ENCODE data around the gene MYBPC3.

DNA sequence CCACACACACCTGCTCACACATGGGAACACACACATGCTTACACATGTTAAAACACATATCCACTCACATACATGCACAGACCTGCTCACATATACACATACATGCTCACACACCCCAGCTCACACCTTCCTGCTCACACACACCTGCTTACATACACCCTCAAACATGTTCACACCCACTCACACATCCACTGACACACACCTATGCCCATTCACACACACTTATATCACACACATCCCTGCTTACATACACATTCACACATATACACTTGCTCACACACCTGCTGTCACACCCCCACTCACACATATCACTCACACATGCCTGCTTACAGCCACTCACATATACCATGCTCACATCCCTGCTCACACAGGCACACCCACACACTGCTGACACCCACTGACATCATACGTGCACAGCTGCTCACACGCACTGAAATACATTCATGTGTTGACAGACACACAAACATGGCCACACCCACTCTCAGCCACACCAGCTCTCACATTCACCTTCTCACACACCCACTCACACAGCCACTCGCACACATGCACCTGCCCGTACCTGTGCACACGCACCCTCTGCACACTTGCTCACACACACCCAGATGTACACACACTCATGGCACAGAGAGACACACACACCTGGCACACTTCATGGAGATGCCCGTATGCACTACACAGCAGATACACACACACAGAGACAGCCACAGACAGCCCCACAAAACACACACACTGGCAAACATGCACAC is 5.7 kb upstream of the MYBPC3 start:
- TF ChIP-seq POLR2AphosphoS5 (IDR thresholded peaks at IDR 0.05; ENCODE audit: low read depth) (no peak), EZH2phosphoT487 (IDR thresholded peaks at IDR 0.05; ENCODE audit: unreplicated experiment) (no peak), EZH2 (IDR thresholded peaks at IDR 0.05; ENCODE audit: low read depth, unreplicated experiment) (no peak), JUNB (IDR thresholded peaks at IDR 0.05; ENCODE audit: unreplicated experiment) (no peak), CREB1 (CRISPR knock-in tag; IDR thresholded peaks at IDR 0.05; ENCODE audit: low read depth) (no peak)
- TF ChIP-seq, protein P1, sequence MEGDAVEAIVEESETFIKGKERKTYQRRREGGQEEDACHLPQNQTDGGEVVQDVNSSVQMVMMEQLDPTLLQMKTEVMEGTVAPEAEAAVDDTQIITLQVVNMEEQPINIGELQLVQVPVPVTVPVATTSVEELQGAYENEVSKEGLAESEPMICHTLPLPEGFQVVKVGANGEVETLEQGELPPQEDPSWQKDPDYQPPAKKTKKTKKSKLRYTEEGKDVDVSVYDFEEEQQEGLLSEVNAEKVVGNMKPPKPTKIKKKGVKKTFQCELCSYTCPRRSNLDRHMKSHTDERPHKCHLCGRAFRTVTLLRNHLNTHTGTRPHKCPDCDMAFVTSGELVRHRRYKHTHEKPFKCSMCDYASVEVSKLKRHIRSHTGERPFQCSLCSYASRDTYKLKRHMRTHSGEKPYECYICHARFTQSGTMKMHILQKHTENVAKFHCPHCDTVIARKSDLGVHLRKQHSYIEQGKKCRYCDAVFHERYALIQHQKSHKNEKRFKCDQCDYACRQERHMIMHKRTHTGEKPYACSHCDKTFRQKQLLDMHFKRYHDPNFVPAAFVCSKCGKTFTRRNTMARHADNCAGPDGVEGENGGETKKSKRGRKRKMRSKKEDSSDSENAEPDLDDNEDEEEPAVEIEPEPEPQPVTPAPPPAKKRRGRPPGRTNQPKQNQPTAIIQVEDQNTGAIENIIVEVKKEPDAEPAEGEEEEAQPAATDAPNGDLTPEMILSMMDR (conservative IDR thresholded peaks at IDR 0.05; ENCODE audit: low read depth in 2 of 2), result no peak
- TF ChIP-seq, protein P2, sequence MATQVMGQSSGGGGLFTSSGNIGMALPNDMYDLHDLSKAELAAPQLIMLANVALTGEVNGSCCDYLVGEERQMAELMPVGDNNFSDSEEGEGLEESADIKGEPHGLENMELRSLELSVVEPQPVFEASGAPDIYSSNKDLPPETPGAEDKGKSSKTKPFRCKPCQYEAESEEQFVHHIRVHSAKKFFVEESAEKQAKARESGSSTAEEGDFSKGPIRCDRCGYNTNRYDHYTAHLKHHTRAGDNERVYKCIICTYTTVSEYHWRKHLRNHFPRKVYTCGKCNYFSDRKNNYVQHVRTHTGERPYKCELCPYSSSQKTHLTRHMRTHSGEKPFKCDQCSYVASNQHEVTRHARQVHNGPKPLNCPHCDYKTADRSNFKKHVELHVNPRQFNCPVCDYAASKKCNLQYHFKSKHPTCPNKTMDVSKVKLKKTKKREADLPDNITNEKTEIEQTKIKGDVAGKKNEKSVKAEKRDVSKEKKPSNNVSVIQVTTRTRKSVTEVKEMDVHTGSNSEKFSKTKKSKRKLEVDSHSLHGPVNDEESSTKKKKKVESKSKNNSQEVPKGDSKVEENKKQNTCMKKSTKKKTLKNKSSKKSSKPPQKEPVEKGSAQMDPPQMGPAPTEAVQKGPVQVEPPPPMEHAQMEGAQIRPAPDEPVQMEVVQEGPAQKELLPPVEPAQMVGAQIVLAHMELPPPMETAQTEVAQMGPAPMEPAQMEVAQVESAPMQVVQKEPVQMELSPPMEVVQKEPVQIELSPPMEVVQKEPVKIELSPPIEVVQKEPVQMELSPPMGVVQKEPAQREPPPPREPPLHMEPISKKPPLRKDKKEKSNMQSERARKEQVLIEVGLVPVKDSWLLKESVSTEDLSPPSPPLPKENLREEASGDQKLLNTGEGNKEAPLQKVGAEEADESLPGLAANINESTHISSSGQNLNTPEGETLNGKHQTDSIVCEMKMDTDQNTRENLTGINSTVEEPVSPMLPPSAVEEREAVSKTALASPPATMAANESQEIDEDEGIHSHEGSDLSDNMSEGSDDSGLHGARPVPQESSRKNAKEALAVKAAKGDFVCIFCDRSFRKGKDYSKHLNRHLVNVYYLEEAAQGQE (IDR thresholded peaks at IDR 0.05; ENCODE audit: unreplicated experiment), result no peak

All from GM23338 (cell line).